ENCODE measurements around the gene COL20A1.

- TF ChIP-seq CTCF (IDR thresholded peaks at IDR 0.05) (no peak), POLR2A (IDR thresholded peaks at IDR 0.05) (no peak)
Measured at GRCh38 chr20:63262836-63263235, 30.1 kb upstream of the COL20A1 start.
